Peyer's patch (tissue), 4 donors: ENCODE data around the gene TIFAB.

Experiments
- POLR2A ChIP-seq, 2 donors: fragments of 450-650 bp; IDR thresholded peaks; one replicate each; pipeline ENCODE4 v1.5.1; 2017; ENCODE audit warnings: antibody characterized with exemption in 2 of 2, mild to moderate bottlenecking in 2 of 2, moderate library complexity in 2 of 2
- TF ChIP-seq, protein P1 (sequence below), 6 experiments: fragments of 450-650 bp in 4 of 6; fragments of 200-600 bp in 2 of 6; sonication (generic) in 1 of 6; IDR thresholded peaks; one replicate each; pipeline ENCODE4 v1.5.1; 2017 to 2019; ENCODE audit warnings: antibody characterized with exemption in 6 of 6, mild to moderate bottlenecking in 3 of 6, moderate library complexity in 1 of 6

DNA sequence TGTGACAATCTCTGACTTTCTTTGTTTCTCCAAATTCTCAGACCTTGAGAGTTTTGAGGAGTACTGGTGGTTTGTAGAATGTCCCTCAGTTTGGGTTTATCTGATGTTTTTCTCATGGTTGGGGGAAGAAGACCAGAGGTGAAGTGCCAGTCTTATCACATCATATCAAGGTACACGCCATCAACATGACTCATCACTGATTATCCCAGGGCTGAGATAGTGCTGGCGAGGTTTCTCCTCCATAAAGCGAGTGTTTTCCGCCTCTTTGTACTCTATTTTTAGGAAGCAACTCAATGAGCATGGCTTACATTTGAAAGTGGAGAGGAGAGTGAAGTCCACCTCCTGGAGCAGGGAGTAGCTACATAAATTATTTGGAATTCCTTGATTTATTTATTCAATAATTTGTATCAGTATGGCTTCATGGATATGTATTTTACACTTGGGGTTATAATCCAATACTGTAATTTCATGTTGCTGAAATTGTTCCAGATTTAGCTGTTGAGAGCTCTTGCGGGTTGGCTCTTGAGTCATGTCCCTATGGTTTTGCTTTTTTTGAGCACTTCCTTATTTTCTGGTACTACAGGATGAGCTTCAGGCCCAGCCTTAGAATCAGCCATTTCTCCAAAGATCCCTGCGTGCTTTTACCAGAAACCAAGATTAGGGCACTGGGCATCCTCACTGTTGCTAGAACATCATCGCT, 28.9 kb downstream of the TIFAB start:
- TF ChIP-seq, protein P1, sequence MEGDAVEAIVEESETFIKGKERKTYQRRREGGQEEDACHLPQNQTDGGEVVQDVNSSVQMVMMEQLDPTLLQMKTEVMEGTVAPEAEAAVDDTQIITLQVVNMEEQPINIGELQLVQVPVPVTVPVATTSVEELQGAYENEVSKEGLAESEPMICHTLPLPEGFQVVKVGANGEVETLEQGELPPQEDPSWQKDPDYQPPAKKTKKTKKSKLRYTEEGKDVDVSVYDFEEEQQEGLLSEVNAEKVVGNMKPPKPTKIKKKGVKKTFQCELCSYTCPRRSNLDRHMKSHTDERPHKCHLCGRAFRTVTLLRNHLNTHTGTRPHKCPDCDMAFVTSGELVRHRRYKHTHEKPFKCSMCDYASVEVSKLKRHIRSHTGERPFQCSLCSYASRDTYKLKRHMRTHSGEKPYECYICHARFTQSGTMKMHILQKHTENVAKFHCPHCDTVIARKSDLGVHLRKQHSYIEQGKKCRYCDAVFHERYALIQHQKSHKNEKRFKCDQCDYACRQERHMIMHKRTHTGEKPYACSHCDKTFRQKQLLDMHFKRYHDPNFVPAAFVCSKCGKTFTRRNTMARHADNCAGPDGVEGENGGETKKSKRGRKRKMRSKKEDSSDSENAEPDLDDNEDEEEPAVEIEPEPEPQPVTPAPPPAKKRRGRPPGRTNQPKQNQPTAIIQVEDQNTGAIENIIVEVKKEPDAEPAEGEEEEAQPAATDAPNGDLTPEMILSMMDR (IDR thresholded peaks at IDR 0.05): no peak
- TF ChIP-seq POLR2A (IDR thresholded peaks at IDR 0.05): no peak
